ENCODE data around the gene HOXC13.
A peak's percentile ranks its signal among the peaks of the same experiment; 100 is the strongest.

The HOXC13 gene

DNA sequence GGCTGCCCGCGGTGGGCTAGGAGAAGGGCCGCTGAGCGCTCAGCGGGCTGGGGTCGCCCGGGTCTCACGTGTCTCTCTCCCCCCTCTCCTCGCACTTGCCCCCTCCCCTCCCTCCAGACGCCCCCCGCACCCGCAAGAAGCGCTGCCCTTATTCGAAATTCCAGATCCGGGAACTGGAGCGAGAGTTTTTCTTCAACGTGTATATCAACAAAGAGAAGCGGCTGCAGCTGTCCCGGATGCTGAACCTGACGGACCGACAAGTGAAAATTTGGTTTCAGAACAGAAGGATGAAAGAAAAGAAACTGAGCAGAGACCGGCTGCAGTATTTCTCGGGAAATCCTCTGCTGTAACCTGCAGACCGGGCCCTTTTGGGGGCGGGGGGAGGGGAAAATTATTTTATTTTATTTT, 36.4 kb downstream of the HOXC13 start:
- Histone ChIP-seq H3K36me3 (ENCODE audit: insufficient read depth, low read length) (peaks cover 10% of the 10 kb centered on the region), H3K9me3 (replicated peaks; ENCODE audit: low read length) (no peaks in the 10 kb centered on the region), H3K4me3 (ENCODE audit: low read length) (peak overlapping the region; percentile 94), H3K4me2 (ENCODE audit: low read length) (peak overlapping the region; percentile 99), H3K4me1 (ENCODE audit: control insufficient read depth, insufficient read depth, low read length) (peaks cover 60% of the 10 kb centered on the region), H3K9ac (ENCODE audit: low read depth, low read length) (peak overlapping the region; percentile 95), H3K27me3 (ENCODE audit: control insufficient read depth, insufficient read depth, low read length) (no peaks in the 10 kb centered on the region)

DNA sequence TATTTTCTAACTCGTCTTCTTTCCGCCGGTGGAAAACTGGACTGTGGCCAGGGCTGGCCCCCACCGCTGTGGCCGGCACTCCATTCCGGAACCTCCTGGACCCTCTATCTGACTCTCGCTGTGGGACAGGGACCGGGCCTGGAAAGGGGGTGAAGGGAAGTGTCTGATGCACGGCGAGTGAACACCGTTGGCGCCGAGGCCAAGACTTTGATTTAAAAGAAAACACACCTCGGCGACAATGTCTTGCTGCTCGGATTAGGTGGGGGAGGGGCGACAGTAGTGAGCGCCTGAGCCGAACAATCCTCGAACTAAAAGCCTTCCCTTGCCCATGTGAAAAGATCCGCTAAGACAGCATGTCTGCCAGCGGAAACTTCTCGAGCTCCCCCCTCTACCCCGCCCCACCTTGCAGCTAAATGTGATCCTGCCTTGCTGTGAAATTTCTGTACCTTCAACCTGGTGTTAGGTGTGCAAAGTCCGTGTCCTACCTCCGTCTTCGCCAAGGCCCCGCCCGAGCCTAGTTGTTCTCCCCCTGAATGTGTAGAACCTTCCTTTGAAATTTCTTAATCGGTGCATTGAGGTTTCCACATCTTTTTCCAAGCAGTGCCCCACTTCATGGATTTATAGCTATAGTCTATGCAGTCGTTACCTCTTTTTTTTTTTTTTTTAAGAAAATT, 37.0 kb downstream of the HOXC13 start:
- Histone ChIP-seq H3K9ac (ENCODE audit: low read depth, low read length) (peak overlapping the region; percentile 95), H3K4me1 (ENCODE audit: control insufficient read depth, insufficient read depth, low read length) (peaks cover 57% of the 10 kb centered on the region), H3K36me3 (ENCODE audit: insufficient read depth, low read length) (peaks cover 10% of the 10 kb centered on the region), H3K27me3 (ENCODE audit: control insufficient read depth, insufficient read depth, low read length) (no peaks in the 10 kb centered on the region), H3K4me2 (ENCODE audit: low read length) (peak overlapping the region; percentile 99), H3K4me3 (ENCODE audit: low read length) (peak overlapping the region; percentile 94), H3K9me3 (replicated peaks; ENCODE audit: low read length) (no peaks in the 10 kb centered on the region)

DNA sequence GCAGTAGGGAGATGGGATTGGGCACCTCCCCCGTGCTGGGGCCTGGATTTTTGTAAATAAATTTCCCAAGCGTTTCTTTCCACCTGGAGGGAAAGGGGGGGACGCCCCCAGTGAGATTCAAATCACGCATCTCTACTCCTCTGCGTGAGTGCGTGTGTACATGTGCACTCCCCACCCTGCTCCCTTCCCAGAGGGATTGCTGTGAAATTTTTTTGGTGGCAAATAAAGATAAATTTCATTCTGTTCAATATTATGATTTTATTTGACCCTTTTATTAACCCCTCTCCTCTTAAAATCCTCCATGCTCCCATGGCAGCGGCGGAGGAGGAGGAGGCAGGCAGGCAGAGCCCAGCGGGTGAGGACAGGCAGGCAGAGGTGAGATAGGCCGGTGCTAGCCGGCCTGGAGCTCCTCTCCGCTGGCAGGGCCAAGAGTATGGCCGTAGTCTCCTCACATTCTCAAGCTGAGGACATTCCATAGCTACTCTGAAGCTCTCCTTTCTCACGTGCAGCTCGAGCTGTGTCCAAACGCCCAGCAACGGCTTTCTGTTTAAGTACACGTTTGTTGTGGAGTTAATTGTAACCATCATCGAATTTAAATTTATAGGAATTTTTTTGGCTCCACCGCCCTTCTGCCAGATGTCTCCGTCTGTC, 37.7 kb downstream of the HOXC13 start:
- Histone ChIP-seq H3K9ac (ENCODE audit: low read depth, low read length) (peak overlapping the region; percentile 95), H3K9me3 (replicated peaks; ENCODE audit: low read length) (no peaks in the 10 kb centered on the region), H3K27me3 (ENCODE audit: control insufficient read depth, insufficient read depth, low read length) (no peaks in the 10 kb centered on the region), H3K4me3 (ENCODE audit: low read length) (peak overlapping the region; percentile 94), H3K4me1 (ENCODE audit: control insufficient read depth, insufficient read depth, low read length) (peaks cover 54% of the 10 kb centered on the region), H3K36me3 (ENCODE audit: insufficient read depth, low read length) (peaks cover 10% of the 10 kb centered on the region), H3K4me2 (ENCODE audit: low read length) (peak overlapping the region; percentile 99)

DNA sequence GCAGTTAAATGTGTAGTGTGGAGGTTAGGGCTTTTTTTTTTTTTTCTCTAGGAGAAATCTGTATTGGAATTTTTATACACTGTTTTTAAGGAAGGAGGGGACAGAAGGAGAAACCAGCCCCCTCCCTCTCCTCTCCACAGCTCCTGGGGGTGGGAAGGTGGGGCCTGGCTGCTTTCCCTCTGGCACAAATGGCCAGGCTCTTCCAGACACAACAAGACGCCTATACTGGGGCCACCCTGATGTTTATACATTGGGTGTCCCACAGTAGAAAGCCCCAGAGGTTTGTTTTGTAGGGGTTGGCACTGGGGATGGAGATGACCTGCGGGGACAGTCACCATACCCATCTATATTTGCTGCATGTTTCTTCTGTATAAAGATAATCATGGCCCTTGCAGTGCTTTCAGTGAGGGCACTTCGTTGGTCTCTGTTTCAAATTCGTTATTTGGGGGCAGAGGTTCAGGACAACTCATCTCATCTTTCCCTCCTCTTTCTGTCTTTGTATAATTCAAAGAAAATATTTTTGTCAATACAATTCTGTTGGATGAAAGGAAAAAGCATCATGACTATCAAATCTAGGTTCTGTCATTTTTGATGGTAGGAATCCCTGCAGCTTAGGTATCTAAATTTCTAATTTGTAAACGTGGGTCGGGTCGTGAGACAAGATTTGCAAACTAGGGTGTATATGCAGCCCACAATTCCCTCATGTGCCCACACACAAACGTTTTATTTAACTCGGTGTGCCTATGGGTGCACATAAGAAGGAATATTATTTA, 38.4 kb downstream of the HOXC13 start:
- peak overlapping the region; percentile 99 for H3K4me2 ChIP-seq (ENCODE audit: low read length)
- H3K9me3 ChIP-seq (replicated peaks; ENCODE audit: low read length): no peaks in the 10 kb centered on the region
- peak overlapping the region; percentile 94 for H3K4me3 ChIP-seq (ENCODE audit: low read length)
- peak overlapping the region; percentile 95 for H3K9ac ChIP-seq (ENCODE audit: low read depth, low read length)
- peaks cover 47% of the 10 kb centered on the region for H3K4me1 ChIP-seq (ENCODE audit: control insufficient read depth, insufficient read depth, low read length)
- peaks cover 10% of the 10 kb centered on the region for H3K36me3 ChIP-seq (ENCODE audit: insufficient read depth, low read length)
- no peaks in the 10 kb centered on the region for H3K27me3 ChIP-seq (ENCODE audit: control insufficient read depth, insufficient read depth, low read length)

DNA sequence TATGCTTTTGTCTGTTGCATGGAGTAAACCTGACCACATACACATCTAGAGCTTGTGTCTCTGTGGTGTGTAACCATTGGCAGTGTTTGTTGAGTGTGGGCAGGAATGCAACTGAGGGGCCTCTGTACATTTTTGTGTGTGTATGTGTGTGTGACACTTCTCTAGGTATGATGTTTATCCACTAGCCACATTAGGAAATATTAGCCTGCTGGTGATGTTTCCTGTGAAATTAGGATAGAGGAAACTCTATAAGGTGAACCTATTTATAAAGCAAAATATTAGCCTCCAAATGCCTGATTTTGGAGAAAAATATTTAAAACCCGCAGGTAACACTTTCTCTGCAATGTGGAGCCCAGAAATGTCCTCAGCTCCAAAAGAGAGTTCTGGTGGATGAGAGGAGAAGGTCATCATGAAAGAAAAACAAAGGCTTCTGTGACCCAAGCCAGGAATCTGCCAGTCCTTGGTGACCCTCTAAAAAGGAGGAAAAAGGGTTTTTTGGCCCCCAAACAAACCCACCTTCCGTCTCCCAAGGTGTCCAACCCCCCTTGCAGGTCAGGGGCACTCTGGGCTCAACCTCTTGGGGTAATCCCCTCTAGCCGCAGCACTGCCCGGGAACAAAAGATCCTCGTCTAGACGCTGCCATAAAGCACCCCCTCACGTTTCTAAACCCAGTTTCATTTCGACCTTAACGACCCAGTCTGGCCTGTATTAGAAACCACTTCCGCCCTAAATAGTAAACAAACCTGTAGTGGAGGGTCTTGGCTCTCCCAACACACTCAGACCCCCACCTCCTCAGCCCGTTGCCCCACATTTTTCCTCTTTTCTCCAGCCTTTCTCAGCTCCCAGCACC, 39.2 kb downstream of the HOXC13 start:
- no peaks in the 10 kb centered on the region for H3K27me3 ChIP-seq (ENCODE audit: control insufficient read depth, insufficient read depth, low read length)

DNA sequence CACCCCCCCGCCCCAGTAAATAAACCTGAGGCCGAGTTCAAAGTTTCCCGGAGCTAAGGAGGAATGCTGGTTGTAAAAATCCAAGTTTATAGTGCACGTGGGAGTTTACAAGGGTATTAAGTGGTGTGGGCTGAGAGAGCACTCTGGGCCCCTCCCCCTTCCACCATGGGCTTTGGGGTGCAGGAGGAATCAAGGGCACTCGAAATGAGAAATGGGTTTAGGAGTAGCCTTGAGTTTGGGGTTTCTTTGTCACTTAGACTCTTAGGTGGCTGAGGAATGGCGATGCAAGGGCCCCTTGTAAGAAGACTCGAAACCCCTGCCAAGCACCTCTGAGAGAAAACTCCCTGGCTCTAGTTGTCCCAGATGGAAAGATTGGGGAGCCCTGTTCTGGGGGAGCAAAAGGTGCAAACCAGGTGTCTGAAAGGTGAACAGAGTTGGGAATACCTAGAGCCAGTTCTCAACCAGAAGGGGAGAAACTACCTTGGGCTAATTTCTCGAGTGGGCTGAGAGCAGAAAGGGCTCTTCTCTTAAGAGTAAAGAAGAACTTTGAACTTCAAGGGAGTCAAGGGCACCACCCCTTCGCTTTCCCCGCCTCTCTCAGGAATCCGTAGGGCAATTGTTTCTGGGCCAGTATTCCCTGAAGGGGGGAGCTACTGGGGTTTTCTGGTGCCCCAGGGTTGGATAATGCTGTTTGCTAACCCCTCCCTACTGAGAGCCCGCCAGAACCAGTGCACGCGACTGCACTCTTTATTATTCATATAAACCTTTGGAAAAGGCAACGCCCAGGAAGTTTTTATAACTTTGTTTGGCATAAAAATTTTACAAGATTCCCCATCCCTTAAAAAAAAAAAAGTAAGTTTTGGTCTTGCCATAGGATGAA, 40.1 kb downstream of the HOXC13 start:
- peak overlapping the region; percentile 98 for H3K9ac ChIP-seq (ENCODE audit: low read depth, low read length)
- peak overlapping the region; percentile 99 for H3K4me2 ChIP-seq (ENCODE audit: low read length)
- peaks cover 45% of the 10 kb centered on the region for H3K4me1 ChIP-seq (ENCODE audit: control insufficient read depth, insufficient read depth, low read length)
- H3K9me3 ChIP-seq (replicated peaks; ENCODE audit: low read length): no peaks in the 10 kb centered on the region
- H3K4me3 ChIP-seq (ENCODE audit: low read length): peak overlapping the region; percentile 58
- H3K36me3 ChIP-seq (ENCODE audit: insufficient read depth, low read length): peaks cover 10% of the 10 kb centered on the region
- H3K27me3 ChIP-seq (ENCODE audit: control insufficient read depth, insufficient read depth, low read length): no peaks in the 10 kb centered on the region

More for the DNA sequence above, 39.2 kb downstream of the HOXC13 start:
- Histone ChIP-seq H3K4me1 (ENCODE audit: control insufficient read depth, insufficient read depth, low read length) (peaks cover 45% of the 10 kb centered on the region), H3K9ac (ENCODE audit: low read depth, low read length) (peak overlapping the region; percentile 95), H3K4me3 (ENCODE audit: low read length) (peak overlapping the region; percentile 94), H3K9me3 (replicated peaks; ENCODE audit: low read length) (no peaks in the 10 kb centered on the region), H3K36me3 (ENCODE audit: insufficient read depth, low read length) (peaks cover 10% of the 10 kb centered on the region), H3K4me2 (ENCODE audit: low read length) (peak overlapping the region; percentile 99)

DNA sequence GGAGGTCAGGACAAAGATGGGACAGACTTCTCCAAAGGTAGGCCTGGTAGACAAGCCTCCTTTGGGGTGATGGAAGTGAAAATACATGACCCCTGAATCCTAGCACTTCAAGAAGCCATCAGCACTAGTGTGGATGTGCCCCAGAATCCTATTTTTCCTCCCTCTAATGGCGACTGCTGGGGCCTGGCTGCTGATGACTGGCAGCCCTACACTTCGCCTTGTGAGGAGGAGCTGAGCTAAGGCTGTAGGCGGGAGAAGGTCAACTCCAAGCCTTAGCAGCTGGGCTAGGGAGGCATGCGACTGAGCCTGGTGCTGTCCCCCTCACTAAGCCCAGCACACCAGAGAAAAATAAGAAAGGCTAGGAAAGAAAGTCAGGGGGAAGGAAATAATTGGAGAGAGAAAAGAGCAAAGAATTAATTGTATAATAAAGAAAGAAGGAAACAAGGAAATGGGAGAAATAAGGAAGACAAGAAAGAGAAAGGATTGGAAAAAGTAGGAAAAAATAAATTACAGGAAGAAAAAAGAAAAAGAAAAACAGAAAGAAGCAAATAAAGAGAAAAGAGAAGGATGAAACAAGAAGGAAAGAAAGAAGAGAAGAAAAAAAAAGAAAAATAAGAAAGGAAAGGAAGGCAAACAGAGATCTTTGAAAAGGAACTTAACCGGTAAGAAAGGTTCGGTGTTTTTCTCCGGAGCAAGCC, 41.6 kb downstream of the HOXC13 start:
- Histone ChIP-seq H3K4me2 (ENCODE audit: low read length) (peak overlapping the region; percentile 99), H3K36me3 (ENCODE audit: insufficient read depth, low read length) (peaks cover 10% of the 10 kb centered on the region), H3K4me1 (ENCODE audit: control insufficient read depth, insufficient read depth, low read length) (peaks cover 45% of the 10 kb centered on the region), H3K9ac (ENCODE audit: low read depth, low read length) (peak overlapping the region; percentile 98), H3K4me3 (ENCODE audit: low read length) (peak overlapping the region; percentile 87), H3K27me3 (ENCODE audit: control insufficient read depth, insufficient read depth, low read length) (no peaks in the 10 kb centered on the region), H3K9me3 (replicated peaks; ENCODE audit: low read length) (no peaks in the 10 kb centered on the region)

DNA sequence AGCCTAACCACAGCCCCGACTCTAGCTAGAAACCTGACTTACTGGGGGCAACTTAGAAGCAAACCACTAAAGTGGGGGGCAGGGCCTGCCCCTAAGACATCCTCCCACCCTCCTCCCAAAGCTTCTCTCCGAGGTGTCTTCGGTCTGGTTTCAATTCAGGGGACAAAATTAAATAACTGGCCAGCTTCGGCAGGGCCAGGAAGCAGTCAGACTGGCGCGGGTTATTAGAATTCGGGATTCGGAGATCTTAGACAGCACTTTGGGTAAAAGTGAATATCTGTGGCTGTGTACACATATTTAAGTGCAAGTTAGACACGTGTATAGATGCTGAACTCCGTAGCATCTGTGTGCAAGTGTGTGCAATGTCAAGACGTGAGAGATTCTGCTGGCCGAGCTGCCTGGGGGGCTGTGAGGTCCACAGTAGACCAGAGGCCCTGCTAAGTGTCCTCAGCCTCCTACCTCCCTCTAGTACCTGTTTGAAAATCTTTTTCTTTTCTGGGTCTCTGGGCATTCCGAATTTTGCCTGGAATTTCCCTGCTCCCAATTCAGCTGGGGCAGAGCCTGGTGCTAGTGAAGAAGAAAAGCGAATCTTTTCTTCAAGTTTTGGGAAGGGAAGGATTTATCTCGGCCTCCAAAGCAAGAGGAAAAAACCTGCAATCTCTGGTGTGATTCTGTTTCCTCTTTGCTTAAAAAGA, 42.3 kb downstream of the HOXC13 start:
- no peaks in the 10 kb centered on the region for H3K27me3 ChIP-seq (ENCODE audit: control insufficient read depth, insufficient read depth, low read length)
- no peaks in the 10 kb centered on the region for H3K9me3 ChIP-seq (replicated peaks; ENCODE audit: low read length)
- H3K36me3 ChIP-seq (ENCODE audit: insufficient read depth, low read length): peaks cover 4% of the 10 kb centered on the region
- H3K9ac ChIP-seq (ENCODE audit: low read depth, low read length): peak overlapping the region; percentile 98
- H3K4me3 ChIP-seq (ENCODE audit: low read length): peak overlapping the region; percentile 87
- peak overlapping the region; percentile 99 for H3K4me2 ChIP-seq (ENCODE audit: low read length)
- peaks cover 42% of the 10 kb centered on the region for H3K4me1 ChIP-seq (ENCODE audit: control insufficient read depth, insufficient read depth, low read length)

DNA sequence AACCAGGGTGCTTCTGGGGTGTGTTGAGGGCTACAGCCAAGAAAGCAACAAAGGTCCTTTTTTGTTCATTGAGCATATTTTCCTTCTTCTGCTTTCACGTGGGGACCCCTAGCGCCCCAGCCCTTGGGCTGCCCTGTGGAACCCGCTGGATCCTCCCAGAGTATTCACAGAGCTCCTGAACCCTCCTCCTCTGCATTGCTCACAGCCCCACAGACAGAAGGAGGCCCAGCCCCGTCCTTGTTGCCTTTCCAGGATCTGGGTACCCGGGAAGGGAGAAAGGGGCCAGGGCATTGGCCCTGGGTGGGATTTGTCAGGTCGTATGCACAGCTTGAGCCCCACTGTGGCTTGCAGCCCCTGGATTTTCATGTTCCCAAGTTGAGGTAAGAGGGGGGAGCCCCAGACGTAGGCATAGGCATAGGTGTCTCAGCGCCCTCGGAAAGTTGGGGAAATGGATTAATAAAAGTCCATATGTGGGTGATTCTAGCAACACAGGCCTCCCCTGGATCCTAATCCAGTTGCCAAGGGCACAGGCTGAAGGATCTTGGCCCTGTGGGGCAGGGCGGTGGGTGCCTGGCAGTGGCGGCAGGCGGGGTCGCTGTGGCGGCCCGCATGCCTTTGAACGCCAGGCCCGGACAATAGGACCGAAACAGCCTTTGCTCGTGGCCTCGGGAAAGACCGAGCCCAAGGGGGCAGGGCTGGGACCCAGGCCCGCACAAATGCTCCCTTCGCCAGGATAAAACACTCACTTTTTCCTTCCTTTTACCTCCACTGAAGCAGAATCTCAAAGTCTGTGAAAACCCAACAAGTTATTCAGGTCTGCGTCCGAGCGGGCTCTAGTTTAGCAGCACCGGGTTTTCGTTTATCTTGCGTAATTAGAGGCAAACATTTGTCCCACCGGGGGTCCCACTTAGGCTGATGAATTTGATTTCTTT, 43.3 kb downstream of the HOXC13 start:
- H3K36me3 ChIP-seq (ENCODE audit: insufficient read depth, low read length): no peaks in the 10 kb centered on the region
- no peaks in the 10 kb centered on the region for H3K27me3 ChIP-seq (ENCODE audit: control insufficient read depth, insufficient read depth, low read length)
- H3K4me2 ChIP-seq (ENCODE audit: low read length): peak overlapping the region; percentile 99
- H3K4me3 ChIP-seq (ENCODE audit: low read length): peak overlapping the region; percentile 87
- H3K9me3 ChIP-seq (replicated peaks; ENCODE audit: low read length): no peaks in the 10 kb centered on the region
- peak overlapping the region; percentile 98 for H3K9ac ChIP-seq (ENCODE audit: low read depth, low read length)
- H3K4me1 ChIP-seq (ENCODE audit: control insufficient read depth, insufficient read depth, low read length): peaks cover 32% of the 10 kb centered on the region
